AG04449 (cell line): ENCODE measurements around the gene PPP1R17.

Source experiments
- CTCF ChIA-PET: fragments of 350-600 bp; formaldehyde crosslinking; extraction: SDS; loops from one replicate; lab custom pipeline; 2021; ENCODE audit warnings: antibody characterized with exemption; lab: Yijun Ruan, JAX
- POLR2A ChIA-PET: fragments of 400-600, 350-600 bp; formaldehyde crosslinking; extraction: SDS; loops from one replicate; lab custom pipeline; 2020; ENCODE audit warnings: antibody characterized with exemption, inconsistent platforms; lab: Yijun Ruan, JAX
- DNase-seq: peaks from one replicate; pipeline ENCODE4 v3.0.0-alpha.2; 2010; ENCODE audit warnings: low read depth, low spot score
- H3K4me3 ChIP-seq: 2 replicates; pipeline ENCODE4 v1.5.1; 2011; ENCODE audit warnings: low read depth, mild to moderate bottlenecking, control low read depth, low read length
- CTCF ChIP-seq: IDR thresholded peaks from one replicate; pipeline ENCODE4 v1.5.1; 2011; ENCODE audit warnings: mild to moderate bottlenecking, moderate library complexity, low read length, control low read depth, inconsistent platforms; ENCODE audit not compliant: insufficient read depth; ENCODE audit errors: missing control alignments

The PPP1R17 gene

GRCh38 chr7:31669461-31669860, 17.6 kb upstream of the PPP1R17 start:
- no peak overlapping the region for H3K4me3 ChIP-seq
- CTCF ChIA-PET, result no interaction called here
- POLR2A ChIA-PET, result no interaction called here
- TF ChIP-seq CTCF, result no peak
- DNase-seq, result no peak

GRCh38 chr7:31679574-31680305, 7.3 kb upstream of the PPP1R17 start:
- POLR2A ChIA-PET, result no interaction called here
- no peak overlapping the region for H3K4me3 ChIP-seq
- CTCF ChIA-PET, result interaction anchor here (0.9 kb wide), 2 partner anchors 14 to 30 kb away, joined by 3 read pairs; no protein-coding TSS in a partner anchor
- no peak for TF ChIP-seq CTCF
- no peak for DNase-seq

- DNase-seq, result no peak
- H3K4me3 ChIP-seq, result no peak overlapping the region
- POLR2A ChIA-PET, result no interaction called here
- TF ChIP-seq CTCF, result no peak
- CTCF ChIA-PET, result interaction anchor here (1.3 kb wide), 1 partner anchor 10 kb away, joined by 3 read pairs; no protein-coding TSS in a partner anchor
Observed at GRCh38 chr7:31683445-31684225, 3.4 kb upstream of the PPP1R17 start.

GRCh38 chr7:31688372-31688771, 1.4 kb downstream of the PPP1R17 start:
- ChIA-PET CTCF (no interaction called here), POLR2A (no interaction called here)
- DNase-seq, result no peak
- TF ChIP-seq CTCF, result no peak
- no peak overlapping the region for H3K4me3 ChIP-seq

GRCh38 chr7:31688996-31689395, 2.0 kb downstream of the PPP1R17 start:
- no peak overlapping the region for H3K4me3 ChIP-seq
- ChIA-PET POLR2A (no interaction called here), CTCF (no interaction called here)
- no peak for TF ChIP-seq CTCF
- no peak for DNase-seq

- CTCF ChIA-PET, result no interaction called here
Observed at GRCh38 chr7:31690935-31691334, 3.9 kb downstream of the PPP1R17 start.

More at GRCh38 chr7:31690935-31691334, 3.9 kb downstream of the PPP1R17 start:
- DNase-seq, result no peak
- H3K4me3 ChIP-seq, result no peak overlapping the region
- TF ChIP-seq CTCF, result no peak
- POLR2A ChIA-PET, result no interaction called here
